Tibial nerve (tissue), 4 donors: ENCODE data around the gene PIEZO2. TPM values are rescaled to one million over a fixed set of nuclear protein-coding genes. Genes with fewer than 3 reads are reported as not detected.

Experiments
- DNase-seq, 2 donors: peaks; one replicate each; pipeline ENCODE4 v3.0.0-alpha.2; 2019; ENCODE audit warnings: low spot score in 2 of 2
- H3K27ac ChIP-seq, 4 donors: fragments of 200-600 bp; sonication (generic) in 3 of 4; one replicate each; pipeline ENCODE4 v1.5.1; 2017 to 2019; ENCODE audit warnings: mild to moderate bottlenecking in 1 of 4
- H3K27me3 ChIP-seq, 2 donors: fragments of 200-600 bp; sonication (generic) in 1 of 2; one replicate each; pipeline versions ENCODE4 v1.5.1 to v1.6.0; 2017 to 2019
- H3K36me3 ChIP-seq, 3 donors: fragments of 200-600 bp; sonication (generic); one replicate each; pipeline ENCODE4 v1.5.1; 2018 to 2019
- H3K4me1 ChIP-seq, 4 donors: fragments of 200-600 bp; sonication (generic) in 3 of 4; one replicate each; pipeline ENCODE4 v1.5.1; 2017 to 2019
- H3K4me3 ChIP-seq, 4 donors: fragments of 200-600 bp; sonication (generic) in 3 of 4; one replicate each; pipeline ENCODE4 v1.5.1; 2017 to 2019; ENCODE audit warnings: mild to moderate bottlenecking in 1 of 4, moderate library complexity in 1 of 4
- H3K9me3 ChIP-seq, 4 donors: fragments of 200-600 bp; sonication (generic) in 3 of 4; one replicate each; pipeline ENCODE4 v1.5.1; 2017 to 2019
- CTCF ChIP-seq, 5 experiments: fragments of 200-600 bp in 3 of 5; fragments of 450-650 bp in 2 of 5; sonication (generic) in 3 of 5; IDR thresholded peaks; one replicate each; pipeline ENCODE4 v1.5.1; 2016 to 2019; ENCODE audit warnings: antibody characterized with exemption in 5 of 5, mild to moderate bottlenecking in 3 of 5, moderate library complexity in 2 of 5
- EP300 ChIP-seq, 2 donors: sonication (generic); formaldehyde crosslinking; IDR thresholded peaks; one replicate each; pipeline ENCODE4 v1.6.1; 2017; ENCODE audit warnings: antibody characterized with exemption in 2 of 2, mild to moderate bottlenecking in 1 of 2
- POLR2A ChIP-seq, 2 donors: fragments of 450-650 bp; IDR thresholded peaks; one replicate each; pipeline ENCODE4 v1.6.1; 2017; ENCODE audit warnings: antibody characterized with exemption in 2 of 2, mild to moderate bottlenecking in 2 of 2, moderate library complexity in 2 of 2
- WGBS, 2 donors: methylation state at CpG; one replicate each; pipeline ENCODE4 v1.1.5; 2018; 5-methylcytosine and 5-hydroxymethylcytosine counted together
- total RNA-seq, 4 donors: library from RNA; depleted of rRNA; stranded (reverse); fragments of >200 nt; gene quantifications; one replicate each; pipeline ENCODE4 v1.1.0, GENCODE V29; 2016

The PIEZO2 gene
- total RNA-seq, 4 donors from 2014 or later = 17.0 to 27.7 (median 22.3) TPM

DNA sequence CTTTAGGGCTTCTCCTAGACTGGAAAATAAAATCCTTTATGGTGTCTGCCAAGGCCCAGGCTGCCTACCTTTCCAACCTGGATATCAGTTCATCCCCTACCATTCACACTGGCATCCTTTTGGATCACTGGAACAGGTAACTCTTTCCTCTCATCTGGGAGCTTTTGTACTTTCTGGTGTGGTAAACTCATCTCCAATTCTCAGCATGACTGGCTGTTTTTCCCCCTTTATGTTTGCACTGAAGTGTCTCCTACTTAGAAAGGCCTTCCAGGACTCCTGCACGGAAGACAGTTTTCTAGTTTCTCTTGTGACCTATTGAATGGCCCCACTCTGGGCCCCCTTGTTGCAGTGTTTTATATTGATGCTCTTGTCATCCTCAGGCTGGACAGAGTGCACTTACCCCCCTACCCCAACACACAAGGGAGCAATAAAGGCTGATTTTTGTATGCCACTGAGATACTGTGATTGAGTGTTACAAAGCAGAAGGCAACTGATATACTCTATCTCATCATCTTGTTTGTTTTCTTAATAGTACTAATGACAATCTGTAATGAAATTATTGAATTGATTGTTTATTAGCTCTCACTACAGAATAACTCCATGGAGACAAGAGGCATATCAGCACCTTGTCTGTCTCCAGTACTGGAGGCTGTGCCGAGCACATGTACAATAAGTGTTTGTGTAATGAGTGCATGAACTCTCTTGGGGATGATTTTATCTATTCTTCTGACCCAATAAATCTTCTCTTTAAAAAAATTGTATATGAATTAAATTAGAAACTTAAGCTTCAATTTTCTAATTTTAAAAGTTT is 129.9 kb downstream of the PIEZO2 start:
- H3K27ac ChIP-seq = no peak overlapping the region

GRCh38 chr18:11009869-11010268 is 139.5 kb downstream of the PIEZO2 start:
- no peaks in the 10 kb centered on the region for H3K27me3 ChIP-seq

More for the DNA sequence above, 129.9 kb downstream of the PIEZO2 start:
- Histone ChIP-seq H3K36me3 (no peaks in the 10 kb centered on the region), H3K27me3 (no peaks in the 10 kb centered on the region), H3K4me1 (no peaks in the 10 kb centered on the region), H3K4me3 (no peak overlapping the region), H3K9me3 (no peaks in the 10 kb centered on the region)
- WGBS, 2 donors = 84 to 88% methylated on average over 2 of the region's 2 CpGs
- no peak for DNase-seq
- TF ChIP-seq CTCF (IDR thresholded peaks at IDR 0.05) (no peak), POLR2A (IDR thresholded peaks at IDR 0.05) (no peak)

DNA sequence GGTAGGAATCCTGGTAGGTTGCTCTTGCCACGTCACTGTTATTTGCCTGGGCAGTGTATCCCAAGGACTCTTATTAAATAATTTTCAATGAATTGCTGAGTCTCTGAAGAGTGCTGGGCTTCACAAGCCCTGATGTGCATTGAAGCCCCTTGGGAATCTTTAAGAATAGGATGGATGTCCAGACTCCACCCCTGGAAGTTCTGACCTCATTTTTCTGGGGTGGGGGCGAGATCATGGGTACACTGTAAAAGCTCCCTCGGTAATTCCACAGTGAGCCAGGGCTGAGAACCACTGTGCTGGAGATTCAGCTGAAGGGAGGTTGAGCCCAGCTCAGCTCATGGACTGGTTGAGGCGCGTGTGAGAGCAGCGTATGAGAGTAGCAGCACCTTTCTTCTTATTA is 140.2 kb downstream of the PIEZO2 start:
- H3K9me3 ChIP-seq = no peaks in the 10 kb centered on the region
- no peaks in the 10 kb centered on the region for H3K36me3 ChIP-seq
- DNase-seq = no peak
- 72 to 82% methylated on average over 6 of the region's 6 CpGs for WGBS, 2 donors
- TF ChIP-seq CTCF (IDR thresholded peaks at IDR 0.05) = no peak
- no peak for TF ChIP-seq POLR2A (IDR thresholded peaks at IDR 0.05)
- no peak for TF ChIP-seq EP300 (IDR thresholded peaks at IDR 0.05)
- H3K4me3 ChIP-seq = no peak overlapping the region
- peaks cover 0 to 16% (median 0%) of the 10 kb centered on the region in 4 donors for H3K4me1 ChIP-seq
- H3K27me3 ChIP-seq = no peaks in the 10 kb centered on the region
- H3K27ac ChIP-seq = no peak overlapping the region

More at GRCh38 chr18:11009869-11010268, 139.5 kb downstream of the PIEZO2 start:
- Histone ChIP-seq H3K4me3 (no peak overlapping the region), H3K9me3 (no peaks in the 10 kb centered on the region), H3K27ac (no peak overlapping the region), H3K36me3 (no peaks in the 10 kb centered on the region), H3K4me1 (peaks cover 0 to 14% (median 0%) of the 10 kb centered on the region in 4 donors)
- TF ChIP-seq EP300 (IDR thresholded peaks at IDR 0.05) (no peak), POLR2A (IDR thresholded peaks at IDR 0.05) (no peak), CTCF (IDR thresholded peaks at IDR 0.05) (no peak)
- WGBS, 2 donors = 87 to 91% methylated on average over 3 of the region's 3 CpGs
- no peak for DNase-seq

DNA sequence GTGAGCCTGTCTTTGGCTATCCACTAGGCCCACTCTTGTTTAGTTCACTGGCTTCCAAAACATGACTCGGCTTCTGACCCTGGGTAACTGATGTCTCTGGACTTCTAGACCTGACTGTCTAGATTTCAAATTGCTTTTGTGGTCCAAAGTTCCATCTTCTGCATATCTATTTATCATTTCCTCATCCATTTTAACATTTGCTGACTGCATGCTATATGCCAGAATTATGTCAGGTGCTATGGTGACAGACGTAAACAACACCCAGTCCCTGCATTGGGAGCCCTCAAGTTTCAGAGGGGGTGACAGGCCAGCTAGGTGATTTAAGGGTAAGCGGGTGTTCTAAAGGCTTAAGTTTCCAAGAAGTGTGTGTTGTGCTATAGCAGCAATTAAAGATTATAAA is 140.9 kb downstream of the PIEZO2 start:
- Histone ChIP-seq H3K27me3 (no peaks in the 10 kb centered on the region), H3K27ac (no peak overlapping the region), H3K36me3 (no peaks in the 10 kb centered on the region), H3K9me3 (no peaks in the 10 kb centered on the region), H3K4me1 (peaks cover 0 to 16% (median 0%) of the 10 kb centered on the region in 4 donors), H3K4me3 (no peak overlapping the region)
- DNase-seq = no peak
- TF ChIP-seq CTCF (IDR thresholded peaks at IDR 0.05) (no peak), EP300 (IDR thresholded peaks at IDR 0.05) (no peak), POLR2A (IDR thresholded peaks at IDR 0.05) (no peak)
- 80 to 98% methylated on average over 3 of the region's 3 CpGs for WGBS, 2 donors

GRCh38 chr18:11005528-11005927 is 143.8 kb downstream of the PIEZO2 start:
- WGBS, 2 donors = 70 to 78% methylated on average over 5 of the region's 5 CpGs

More at GRCh38 chr18:11005528-11005927, 143.8 kb downstream of the PIEZO2 start:
- Histone ChIP-seq H3K36me3 (no peaks in the 10 kb centered on the region), H3K4me1 (peaks cover 0 to 18% (median 0%) of the 10 kb centered on the region in 4 donors), H3K27me3 (no peaks in the 10 kb centered on the region), H3K4me3 (no peak overlapping the region), H3K9me3 (no peaks in the 10 kb centered on the region), H3K27ac (no peak overlapping the region)
- no peak for TF ChIP-seq POLR2A (IDR thresholded peaks at IDR 0.05)
- peak in 1 of 2 donors; percentile 44 for TF ChIP-seq EP300 (IDR thresholded peaks at IDR 0.05)
- peak in 1 of 2 donors; percentile 39 for DNase-seq
